HL-60/S4 treated with retinoic acid at 250 ng/mL for 4 days and 3 days (cell line): ENCODE data around the gene CRYGN.

Experiments
- in situ Hi-C: fragments of 300-500 bp; cut with MboI; formaldehyde crosslinking; loops from 2 replicates; pipeline ENCODE4 v1.7.0; 2022; ENCODE audit warnings: low sequenced_read_pairs

Gene CRYGN

DNA sequence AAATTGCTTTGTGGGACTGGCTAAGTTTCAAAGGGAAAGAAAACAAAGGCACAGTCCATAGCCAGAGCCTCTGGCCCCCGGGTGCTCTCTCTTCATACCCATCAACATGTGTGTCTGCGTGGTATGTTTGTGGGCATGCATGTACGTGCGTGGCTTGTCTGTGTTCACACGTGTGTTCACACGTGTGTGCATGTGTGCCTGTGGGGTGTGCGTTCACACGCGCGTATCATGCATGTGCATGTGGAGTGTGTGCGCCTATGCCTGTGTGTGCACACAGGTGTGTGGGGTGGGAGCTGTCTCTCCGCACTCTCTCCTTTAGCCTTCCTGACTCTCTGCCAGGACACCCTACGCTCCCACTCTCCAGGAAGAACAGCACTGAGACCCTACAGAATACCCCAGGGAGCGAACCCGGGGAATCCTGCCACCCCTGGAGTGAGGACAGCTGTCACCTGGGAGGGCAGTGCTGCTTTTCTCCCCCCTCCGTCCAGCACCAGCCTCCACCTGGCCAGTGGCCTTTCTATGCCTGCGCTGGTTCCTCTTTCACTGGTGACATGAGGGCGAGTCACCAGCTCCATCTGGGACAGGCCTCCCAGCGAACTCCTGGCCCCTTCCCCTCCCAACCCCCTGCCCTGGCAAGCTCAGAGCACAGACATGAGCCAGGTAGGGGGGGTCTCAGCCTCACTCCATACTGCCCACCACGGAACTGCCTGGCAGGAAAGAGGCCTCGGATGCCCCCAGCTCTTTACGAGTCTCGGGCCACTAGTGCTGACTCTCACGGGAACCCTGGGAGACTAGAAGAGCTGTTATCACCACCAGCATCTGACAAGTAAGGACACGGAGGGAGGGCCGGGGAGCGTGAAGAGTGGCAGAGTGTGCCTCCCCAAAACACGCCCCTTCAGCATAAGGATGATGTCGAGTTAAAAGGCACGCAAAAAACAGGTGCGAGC, 46.6 kb downstream of the CRYGN start:
- in situ Hi-C loops, result no loop called here

DNA sequence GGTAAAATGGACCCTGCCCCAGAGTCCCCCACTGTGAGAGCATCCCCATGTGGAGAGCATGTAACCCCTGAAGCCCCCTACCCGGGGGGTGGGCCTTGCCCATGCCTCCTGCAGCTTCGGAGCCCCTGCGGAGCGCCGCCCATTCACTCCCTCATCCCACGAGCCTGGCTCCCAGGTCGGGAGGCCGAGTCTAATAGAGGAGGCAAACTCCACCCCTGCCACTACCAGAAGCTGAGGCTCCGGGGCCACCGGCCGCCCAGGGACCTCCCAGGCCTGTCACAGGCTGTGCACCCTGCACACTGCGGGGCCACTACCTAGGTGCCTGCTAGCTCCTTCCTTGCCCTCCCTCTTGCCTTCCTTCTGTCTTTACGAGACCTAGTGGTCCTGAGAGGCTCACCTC, 47.5 kb downstream of the CRYGN start:
- in situ Hi-C loops, result no loop called here

DNA sequence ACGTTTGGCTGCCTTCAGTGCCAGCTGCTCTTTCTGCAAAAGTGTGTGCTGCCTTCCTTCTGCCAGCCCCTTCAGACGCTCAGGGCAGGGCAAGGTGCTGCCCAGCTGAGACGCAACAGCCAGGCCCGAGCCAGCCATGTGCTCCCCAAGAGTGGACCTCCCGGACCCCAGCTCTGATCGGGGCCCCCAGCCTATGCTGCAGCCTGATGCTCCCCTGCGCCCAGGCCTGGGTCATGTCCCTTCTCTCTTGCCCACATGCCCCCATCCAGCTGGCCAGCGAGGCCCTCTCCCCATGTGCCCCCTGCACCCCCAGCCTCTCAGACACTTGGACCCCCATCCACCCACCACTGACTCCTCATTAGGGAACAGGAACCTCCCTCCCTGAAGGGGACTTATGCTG, 47.9 kb downstream of the CRYGN start:
- in situ Hi-C loops, result no loop called here

DNA sequence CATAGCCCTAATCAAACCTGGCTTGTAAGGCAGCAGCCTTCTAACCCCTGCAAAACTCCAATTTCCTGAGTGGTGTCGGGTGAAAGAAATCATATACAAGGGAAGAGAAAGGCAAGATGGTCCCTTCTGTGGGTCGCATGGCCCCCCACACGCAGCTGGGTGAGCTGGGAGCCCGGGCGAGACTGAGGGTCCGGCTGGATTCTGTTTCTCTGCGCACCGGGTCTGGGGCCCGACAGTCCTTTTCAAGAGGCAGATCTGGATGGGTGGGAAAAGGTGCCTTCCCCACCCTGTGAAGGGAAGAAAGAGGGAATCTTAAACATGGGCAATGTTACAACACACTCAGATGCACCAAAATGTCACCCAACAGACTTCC, 48.6 kb downstream of the CRYGN start:
- in situ Hi-C loops, result no loop called here

DNA sequence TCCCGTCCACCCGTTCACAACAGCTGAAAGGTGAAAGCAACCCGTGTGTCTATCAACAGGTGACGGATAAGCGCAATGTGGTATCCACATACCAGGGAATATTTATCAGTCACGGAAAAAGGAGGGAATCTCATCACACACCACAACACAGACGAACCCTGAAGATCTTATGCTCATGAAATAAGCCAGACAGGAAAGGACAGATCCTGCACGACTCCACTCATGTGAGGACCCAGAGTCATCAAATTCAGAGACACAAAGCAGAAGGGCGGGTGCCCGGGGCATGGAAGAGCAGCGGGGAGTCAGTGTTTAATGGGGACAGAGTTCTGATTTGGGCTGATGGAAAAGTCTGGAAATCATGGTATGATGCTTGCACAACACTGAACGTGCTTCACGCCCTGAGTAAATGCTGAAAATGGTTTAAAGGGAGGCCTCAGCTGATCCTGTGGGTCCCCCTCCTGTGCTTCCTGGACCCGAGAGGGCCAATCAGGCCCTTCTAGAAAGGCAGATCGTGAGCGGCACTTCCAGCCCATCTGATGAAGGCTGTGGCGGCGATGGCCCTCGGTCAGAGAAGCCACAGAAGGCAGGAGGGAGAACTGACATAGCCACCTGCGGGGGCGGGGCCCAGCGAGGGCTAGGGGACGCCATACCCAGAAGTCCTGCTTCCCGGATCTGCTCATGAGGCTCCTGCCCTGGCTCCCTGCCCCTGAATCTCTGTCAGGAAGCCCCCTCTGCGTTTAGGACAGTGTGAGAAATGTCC, 49.2 kb downstream of the CRYGN start:
- in situ Hi-C loops, result no loop called here

DNA sequence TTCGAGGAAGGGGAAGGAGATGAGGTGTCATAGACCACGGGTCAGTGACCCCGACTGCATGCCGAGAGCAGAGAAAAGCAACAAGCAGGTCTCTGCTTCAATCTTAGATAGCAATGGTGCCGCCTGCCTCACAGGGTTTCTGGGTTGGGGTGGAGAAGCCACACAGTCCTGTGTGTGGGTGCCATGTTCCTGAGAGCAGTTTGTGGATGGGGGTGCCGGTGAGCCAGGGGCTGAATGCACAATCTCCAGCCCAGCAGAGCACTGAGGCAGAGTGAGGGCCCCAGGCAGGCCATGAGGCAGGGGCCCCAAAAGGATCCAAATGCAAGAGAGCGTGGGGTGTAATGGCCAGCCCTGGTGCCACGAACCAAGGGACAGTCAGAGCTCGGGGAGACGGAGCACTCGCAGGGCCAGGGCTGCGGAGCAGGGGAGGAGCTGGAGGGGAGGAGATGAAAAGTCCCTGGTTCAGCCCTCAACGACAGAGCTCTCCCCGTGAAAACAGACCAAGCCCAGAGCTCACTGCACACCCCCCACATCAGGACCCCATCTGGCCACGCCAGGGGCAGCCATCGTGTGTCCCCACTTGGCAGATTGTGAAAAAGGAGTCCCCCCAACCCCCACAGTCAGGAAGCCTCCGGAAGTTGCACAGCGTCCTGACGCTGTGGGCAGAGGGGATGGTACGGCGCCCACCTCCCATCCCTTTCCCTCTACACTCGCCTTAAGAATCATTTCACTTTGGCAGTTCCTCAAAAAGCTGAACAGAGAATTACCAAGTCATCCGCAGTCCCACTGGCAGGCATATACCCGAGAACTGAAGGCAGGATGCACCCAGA, 50.0 kb downstream of the CRYGN start:
- in situ Hi-C loops, result no loop called here

DNA sequence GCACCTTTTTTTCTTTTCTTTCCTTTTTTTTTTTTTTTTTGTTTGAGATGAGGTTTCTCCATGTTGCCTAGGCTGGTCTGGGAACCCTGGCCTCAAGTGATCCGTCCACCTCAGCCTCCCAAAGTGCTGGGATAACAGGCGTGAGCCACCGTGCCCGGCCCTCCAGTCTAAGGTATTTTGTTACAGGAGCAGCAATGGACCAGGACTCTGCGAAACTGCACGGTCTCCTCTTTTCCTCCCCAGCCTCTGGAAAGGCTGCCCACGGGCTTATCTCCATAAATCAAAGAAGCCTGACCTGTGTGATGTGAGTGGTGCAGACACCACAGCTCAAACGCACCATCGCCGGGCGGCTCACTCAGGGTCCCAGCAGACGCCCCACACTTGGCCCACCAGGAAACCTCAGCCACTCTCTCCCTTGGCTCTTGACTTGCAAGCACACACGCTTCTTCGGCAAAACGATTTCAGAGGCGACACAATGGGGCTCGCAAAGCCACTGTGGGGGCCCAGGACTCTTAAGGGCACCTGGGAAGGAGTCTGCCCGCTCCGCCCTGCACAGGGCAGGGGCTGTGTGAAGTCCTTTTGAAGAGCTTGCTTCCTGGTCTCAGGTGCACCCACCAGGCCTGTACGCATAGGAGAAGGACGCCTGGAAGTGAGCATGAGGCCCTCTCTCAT, 50.7 kb downstream of the CRYGN start:
- in situ Hi-C loops, result no loop called here

DNA sequence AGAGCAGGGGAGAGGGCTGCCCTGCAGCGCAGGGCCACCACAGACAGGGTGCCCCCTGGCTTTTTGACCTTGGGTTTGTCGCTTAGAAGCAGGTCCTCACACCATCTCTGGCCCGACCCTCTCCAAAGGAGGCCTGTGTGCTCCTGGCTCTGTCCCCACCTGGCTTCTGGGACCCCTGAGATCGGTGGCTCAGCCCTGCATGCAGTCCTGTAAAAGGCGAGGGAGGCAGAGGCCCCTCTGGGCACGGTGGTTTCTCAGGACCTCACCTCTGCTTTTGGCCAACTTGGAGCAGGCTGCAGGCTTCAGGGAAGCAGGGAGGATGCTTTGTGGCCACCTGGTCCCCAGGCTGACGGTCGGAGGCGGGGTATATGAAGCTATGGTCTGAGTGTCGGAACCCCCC, 51.5 kb downstream of the CRYGN start:
- in situ Hi-C loops, result no loop called here

DNA sequence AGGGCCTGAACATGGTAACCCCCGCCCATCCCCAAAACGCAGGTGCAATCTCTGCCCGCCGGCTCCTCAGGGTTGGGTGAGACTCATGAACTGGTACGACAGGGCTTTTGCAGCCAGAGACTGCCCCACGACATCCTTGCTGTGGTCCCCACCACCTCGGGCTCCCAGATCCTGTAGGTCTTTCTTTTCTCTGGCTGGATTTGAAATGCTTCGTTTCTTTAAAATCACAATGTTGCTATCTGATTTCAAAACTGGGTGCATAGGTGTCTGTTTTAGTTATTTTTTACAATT, 52.0 kb downstream of the CRYGN start:
- in situ Hi-C loops, result no loop called here

DNA sequence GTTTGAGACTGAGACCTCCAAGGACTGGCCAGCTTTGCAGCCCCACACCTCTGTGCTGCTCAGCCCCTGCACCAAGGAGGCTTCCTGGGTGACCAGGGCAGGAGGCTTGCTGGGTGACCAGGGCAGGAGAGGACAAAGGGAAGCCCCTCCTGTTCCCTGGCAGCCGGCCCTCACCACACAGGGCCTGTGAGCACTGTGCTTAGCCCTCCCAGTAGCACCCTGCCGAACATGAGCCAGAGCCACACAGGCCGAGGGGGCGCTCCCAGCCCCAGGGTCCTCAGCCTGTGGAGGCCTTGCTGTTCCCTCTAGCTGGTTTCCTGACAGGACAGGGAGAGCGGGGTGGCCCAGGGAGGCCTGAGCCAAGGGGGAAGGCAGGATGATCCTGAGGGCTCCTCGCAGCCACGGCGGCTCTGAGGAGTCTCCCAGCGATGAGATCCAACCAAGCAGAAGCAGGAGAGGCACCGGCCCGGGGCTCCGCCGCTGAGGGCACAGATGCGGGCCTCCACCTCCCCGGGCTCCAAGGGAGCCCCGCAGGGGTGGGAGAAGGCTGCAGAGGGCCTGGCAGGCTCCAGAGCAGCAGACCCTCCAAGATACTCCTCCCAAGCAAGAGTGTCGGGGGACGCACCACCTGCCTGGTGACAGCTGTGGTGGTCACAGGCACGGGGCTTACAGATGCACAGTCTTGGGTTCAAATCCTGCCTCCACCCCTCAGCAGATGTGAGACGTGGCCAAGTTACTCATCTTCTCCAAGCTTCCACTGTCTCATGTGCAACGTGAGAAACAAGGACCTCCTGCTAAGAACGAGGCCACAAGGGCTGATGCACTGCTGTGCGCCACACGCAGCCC, 52.6 kb downstream of the CRYGN start:
- in situ Hi-C loops, result no loop called here

DNA sequence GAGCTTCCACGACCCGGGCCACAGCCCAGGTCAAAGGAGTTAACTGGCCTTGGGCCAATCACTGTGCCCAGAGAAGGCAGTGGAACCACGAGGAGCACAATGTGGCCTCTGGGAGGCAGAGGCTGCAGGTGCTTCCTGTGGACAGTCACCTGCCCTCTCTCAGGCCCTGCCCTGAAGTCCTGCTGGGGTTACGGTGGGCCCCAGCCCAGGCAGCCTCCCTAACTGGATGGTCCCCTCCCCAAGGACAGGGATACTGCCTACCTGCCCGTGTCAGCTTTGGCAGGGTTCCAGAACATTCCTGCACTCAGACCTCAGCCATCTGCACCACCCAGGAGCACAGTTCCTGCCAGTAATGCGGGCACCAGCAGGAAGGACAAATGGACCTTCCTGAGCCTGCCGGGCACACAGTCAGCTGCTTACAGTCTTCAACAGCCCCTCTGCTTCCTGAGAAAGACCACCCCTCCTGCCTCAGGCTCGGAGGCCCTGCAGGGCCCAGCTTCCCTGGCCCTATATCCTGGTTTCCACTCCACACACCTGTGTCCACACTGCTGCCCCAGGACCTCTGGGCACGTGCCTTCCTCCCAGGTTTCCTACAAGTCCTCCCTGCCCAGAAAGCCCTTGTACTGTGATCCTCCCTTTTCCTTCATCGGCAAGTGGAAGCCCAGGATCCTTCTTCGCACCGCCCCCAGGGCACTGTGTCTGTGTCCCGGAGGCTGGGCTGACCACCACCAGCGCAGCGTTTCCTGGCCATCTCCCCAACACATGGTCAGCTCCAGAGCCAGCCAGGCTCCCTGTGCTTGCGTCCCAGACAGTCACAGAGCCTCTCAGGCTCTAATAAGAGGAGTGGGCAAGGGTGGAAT, 53.4 kb downstream of the CRYGN start:
- in situ Hi-C loops, result no loop called here

DNA sequence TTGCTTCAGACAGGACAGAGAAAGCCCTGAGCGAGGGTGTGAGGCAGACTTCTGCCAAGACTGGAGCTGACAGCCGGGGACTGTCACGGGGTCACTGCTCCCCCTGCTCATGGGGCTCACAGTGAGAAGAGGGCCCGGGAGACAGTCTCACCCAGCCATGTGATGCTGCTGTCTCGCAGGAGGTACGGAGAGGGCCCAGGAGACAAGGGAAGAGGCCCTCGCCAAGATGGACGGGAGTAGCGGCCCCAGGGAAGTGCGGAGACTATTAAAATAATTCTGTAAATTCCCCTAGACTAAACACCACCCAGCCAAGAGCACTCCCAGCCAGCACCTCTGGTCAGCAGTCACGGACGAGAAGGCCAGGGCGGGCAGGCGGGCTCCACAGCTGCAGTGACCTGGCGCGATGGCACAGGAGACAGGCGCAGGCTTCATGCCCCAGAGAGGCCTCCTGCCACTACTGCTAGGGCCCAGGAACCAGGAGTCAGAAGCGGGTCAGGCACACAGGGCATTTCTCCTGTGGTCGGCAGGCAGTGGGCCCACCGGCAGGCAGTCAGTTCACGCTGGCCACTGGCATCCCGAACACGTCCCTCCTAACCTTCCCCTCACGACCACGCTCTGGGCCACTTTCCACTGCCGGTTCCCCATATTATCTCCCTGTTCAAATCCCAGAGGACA, 54.2 kb downstream of the CRYGN start:
- in situ Hi-C loops, result no loop called here

DNA sequence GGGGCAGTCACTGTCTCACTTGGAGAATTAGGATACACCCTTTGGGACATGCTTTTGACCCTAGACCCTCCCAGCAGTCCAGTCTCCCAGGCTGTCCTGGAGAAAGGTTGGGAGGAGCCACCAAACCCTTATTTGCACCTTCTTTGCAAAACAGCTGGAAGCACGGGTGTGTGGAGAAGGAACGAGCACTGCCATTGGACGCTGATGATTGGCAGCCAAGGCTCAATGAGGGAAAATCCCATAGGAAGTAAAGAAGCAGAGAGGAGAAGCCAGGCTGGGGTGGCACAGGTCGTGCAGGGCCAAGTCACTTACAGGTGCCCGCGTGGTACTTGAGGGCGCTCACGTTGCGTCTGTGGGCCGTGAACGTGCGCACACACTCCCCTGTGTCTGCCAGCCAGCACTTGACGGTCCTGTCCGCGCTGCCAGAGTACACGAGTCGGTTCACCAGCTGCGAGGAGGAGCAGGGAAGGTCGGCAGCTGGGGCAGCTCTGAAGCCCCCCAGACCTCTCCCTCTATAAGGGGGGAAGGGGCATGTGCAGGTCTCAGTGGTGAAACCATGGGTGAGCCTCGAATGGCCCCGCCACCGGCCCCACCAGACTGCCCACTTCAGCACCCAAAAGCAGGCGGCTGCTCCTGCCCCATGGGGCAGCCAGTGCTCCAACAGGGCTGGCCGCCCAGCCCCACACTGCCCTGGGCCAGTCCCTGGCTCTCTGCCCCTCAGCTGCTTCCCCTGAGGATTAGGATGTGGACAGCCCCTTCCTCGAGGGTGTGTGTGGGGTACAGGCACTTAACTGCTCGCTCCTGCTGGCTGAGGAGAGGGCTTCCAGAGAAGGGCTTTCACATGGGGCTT, 54.9 kb downstream of the CRYGN start:
- in situ Hi-C loops, result no loop called here

DNA sequence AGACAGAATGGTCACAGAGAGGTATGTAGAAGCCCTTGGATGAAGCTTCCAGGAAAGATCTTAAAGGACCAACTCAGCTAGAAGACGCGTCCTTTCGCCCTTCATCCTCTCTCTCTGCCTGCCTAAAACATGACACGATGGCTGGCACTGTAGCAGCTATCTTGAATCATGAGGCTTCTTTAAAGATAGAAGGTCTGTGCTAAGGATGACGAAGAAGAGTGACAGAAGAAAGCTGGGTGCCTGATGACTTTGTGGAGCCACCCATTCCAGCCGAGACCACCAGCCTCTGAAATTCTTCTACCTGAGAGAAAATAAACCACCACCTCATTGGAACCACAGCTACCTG, 55.6 kb downstream of the CRYGN start:
- in situ Hi-C loops, result no loop called here

DNA sequence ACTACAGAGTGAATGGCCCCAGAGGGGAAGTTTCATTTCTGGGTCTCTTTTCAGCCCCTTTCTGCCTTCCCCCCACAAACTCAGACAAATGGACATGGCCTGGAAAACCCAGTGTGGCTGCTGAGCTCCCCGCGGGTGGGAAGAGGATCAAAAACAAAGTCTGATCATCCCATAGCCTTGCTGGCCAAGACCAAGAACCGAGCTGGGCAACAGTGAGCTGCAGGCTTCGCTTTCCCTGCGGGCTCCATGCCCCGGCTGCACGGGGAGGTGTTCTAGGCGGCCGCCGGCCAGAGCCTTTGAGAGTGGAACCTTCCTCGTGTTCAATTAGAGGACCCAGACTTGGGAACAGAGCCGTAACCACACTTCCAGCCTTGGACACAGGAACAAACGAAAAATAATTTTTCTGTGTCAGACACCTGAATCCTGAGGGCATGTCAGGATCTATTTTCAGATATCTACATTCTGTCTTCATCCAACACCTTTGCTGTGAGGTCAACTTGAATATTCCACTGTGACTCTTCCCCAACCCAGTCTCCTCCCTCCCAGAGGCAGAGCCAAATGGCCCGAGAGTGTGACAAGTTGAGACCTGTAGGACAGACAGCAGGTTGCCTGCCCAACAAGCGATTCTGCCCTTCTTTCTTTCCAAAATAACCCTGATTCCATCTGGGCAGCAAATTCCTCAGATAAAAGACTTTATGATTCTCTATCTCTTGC, 56.1 kb downstream of the CRYGN start:
- in situ Hi-C loops, result no loop called here

DNA sequence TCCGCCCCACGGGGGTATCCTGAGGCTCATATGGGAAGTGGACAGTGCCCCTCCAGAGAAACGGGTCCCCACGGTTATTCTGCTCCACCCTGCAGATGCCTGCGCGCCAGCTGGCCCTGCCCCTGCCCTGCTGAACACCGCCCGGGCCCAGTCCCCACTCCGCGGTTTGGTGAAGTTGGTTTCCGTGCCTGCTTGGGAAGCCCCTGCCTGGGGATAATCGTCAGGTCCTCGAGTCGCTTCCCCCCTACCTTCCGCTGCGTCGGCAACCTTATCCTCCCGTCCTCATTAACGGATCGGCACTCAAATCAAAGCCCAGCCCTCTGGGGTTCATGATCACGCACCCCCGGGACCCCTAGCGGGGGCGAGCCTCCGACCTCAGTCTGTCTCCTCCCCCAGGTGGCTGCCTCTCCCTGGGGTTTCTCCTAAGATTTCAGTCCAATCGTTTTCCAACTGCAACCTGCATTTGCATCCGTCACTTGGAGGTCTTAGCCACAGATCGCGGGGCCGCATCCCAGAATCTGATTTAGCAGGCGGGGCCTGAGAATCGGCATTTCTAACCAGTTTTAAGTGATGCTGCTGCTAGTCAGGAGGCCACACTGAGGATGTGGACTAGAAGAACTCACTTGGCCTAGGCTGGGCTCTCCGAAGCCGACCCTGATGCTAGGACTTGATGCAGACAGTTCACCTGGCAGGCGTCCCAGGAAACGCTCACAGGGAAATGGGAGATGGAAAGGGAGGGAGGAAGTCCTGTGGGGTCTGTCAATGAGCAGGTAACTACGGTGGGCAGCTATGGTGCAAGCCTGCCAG, 57.7 kb downstream of the CRYGN start:
- in situ Hi-C loops, result no loop called here
